Erythroblast (primary cell): Measurements from ENCODE around the gene MPHOSPH9.

Source experiments
- DNase-seq, 2 experiments: peaks; one replicate each; lab custom pipeline; 2025; lab: John Stamatoyannopoulos, UW
- GATA1 ChIP-seq: IDR thresholded peaks from 2 replicates; pipeline ENCODE4 v1.6.1; 2011; ENCODE audit warnings: low read depth, mild to moderate bottlenecking, control low read depth, low read length, moderate library complexity
- POLR2A ChIP-seq: IDR thresholded peaks from 2 replicates; pipeline ENCODE4 v1.6.1; 2011; ENCODE audit warnings: mild to moderate bottlenecking, low read length

Gene MPHOSPH9

DNA sequence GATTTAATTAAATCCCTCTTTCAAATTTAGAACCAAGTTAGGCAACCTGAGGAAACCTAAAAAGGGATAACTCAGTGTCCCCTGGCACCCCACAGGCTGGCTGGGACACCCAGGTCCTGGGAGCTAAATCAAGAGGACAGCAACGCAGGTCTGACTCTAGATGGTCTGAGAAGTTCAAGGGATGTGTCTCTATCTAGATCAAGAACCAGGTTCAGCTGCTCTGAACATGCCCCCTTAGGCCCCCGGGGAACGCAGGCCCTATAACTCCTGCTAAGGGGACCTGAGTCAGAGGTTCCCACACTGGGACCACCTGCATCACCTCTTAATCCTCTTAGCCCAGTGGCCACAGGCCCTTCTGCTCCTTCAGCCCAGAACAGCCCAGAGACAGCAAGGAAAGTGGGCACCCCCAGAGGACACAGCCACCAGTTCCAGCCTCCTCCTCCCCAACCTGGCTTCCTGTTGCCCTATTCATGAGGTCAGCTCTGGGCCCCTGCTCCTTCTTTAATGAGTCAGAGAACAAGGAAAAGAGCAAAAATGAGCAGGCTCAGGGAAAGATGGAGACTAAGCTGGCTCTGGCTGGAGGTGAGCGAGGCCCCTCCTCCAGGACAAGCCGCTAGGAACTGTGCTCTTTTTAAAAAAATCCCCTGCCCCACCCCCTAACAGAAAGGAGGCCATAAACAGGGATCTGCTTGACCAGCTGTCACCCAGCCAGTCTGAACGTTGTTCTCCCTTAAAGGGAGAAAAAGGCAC is 92.8 kb downstream of the MPHOSPH9 start:
- DNase-seq, result no peak
- TF ChIP-seq GATA1 (no peak), POLR2A (no peak)

DNA sequence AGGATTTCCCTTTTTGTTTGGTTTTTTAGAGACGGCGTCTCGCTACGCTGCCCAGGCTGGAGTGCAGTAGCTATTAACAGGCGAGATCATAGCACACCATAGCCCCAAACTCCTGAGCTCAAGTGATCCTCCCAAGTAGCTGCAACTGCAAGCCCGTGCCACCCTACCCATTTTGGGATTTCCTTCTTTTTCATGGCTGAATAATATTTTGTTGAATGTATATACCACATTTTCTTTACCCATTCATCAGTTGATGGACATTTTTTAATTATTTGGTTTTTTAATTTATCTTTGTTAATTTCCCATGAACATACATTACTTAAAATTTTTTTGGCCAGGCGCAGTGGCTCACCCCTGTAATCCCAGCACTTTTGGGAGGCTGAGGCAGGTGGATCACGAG is 97.3 kb downstream of the MPHOSPH9 start:
- TF ChIP-seq GATA1 (no peak), POLR2A (no peak)
- DNase-seq, result no peak

DNA sequence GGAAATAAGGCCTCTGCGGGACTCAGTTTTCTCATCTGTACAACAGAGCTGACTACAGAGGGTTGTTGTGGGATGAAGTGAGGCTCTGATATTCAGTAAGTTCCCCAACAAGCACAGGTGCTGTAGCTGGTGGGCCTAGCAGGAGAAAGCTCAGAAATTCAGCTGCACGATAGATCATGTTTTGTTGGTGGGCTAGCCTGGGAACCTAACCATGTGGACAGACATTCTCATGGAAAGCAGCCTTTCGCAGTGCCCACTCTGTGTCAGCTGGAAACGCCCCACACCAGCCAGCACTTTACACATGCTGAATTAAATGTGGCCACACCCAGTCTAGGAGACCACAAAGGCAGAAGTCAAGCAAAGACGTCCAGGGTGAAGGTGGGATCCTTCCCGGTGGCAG is 98.1 kb downstream of the MPHOSPH9 start:
- TF ChIP-seq GATA1 (no peak), POLR2A (no peak)
- DNase-seq, result no peak

DNA sequence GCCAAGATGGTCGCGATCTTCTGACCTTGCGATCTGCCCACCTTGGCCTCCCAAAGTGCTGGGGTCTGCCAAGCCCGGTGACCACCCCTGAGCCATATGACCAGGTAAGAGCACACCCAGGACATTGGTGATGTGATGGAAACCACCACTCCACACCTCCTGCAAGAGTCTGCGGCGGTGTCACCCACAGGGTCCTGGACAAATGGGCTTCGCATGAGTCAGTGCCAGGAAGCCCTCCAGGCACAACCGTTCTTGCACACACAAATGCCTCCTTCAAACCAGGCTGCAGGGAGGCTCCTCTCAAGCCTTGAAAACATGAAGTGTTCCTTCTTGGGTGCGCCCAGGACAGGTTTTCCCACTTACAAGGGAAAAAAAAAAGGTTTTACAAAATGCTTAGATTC is 98.7 kb downstream of the MPHOSPH9 start:
- no peak for DNase-seq

DNA sequence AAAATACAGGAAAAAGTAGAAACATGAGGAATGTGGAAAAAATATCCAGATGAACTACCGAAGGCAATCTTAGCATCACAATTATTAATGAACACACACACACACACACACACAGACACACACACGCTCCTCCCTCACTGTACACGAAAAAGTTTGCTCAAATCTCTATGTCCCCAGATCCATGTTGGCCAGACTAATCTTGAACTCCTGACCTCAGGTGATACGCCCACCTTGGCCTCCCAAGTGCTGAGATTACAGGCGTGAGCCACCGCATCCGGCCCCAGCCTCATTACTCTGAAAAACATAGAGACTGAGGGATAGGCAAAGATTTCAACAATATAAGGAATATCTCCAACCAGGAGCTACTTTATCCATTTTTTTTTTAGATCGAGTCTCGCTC is 99.2 kb downstream of the MPHOSPH9 start:
- DNase-seq, result no peak
- TF ChIP-seq POLR2A, result no peak
- TF ChIP-seq GATA1, result no peak

More for the DNA sequence above, 98.7 kb downstream of the MPHOSPH9 start:
- no peak for TF ChIP-seq POLR2A
- TF ChIP-seq GATA1, result no peak

DNA sequence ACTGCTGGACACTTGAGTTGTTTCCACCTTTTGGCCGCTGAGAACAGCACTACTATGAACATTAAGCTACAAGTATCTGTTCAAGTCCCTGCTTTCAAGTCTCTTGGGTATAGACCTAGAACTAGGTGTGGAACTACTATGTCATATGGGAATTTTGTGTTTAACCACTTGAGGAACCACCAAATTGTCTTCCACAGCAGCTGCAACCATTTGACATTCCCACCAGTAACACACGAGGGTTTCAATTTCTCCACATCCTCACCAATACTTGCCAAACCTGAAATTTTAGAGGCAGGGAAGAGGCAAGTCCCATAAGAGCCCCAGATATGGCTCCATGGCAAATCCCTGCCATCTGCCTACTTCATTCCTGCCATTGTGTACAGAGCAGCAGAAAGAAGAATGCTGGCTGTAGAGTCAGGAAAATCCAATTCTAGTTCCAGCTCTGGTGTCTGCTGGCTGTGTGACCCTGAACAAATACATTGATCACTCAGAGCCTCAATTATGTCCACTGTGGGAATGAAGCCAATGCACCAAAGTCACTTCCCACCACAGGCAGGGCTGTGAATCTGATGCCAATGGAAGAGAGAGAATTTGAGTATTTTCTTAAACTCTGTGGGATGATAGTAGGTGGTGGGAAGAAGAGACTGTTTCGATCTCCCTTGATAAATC is 99.9 kb downstream of the MPHOSPH9 start:
- TF ChIP-seq GATA1, result no peak
- no peak for TF ChIP-seq POLR2A
- no peak for DNase-seq

DNA sequence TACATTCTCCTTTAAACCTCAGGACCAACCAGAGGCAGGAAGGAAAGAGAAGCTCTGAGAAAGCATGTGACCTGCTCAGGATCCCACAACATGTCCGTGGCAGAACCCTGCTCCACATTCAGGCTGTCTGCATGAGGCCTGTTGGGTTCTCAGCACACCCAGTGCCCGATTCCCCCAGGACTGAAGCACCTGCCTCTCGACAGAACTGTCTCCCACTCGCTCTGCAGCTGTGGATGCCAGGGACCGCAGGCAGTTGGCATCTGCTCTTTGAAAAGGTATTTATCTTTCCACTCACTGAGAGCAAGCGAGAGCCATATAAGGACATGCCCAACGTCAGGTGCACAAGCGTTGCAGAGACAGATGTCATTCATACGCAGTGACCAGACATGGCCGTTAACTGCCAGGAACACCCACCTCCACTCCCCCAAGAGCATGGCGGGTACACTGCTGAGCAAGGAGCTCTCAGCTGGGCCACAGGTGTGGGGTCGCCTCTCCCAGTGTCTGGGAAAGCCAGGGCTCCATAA is 101.0 kb downstream of the MPHOSPH9 start:
- TF ChIP-seq GATA1, result no peak
- no peak for TF ChIP-seq POLR2A
- DNase-seq, result no peak

DNA sequence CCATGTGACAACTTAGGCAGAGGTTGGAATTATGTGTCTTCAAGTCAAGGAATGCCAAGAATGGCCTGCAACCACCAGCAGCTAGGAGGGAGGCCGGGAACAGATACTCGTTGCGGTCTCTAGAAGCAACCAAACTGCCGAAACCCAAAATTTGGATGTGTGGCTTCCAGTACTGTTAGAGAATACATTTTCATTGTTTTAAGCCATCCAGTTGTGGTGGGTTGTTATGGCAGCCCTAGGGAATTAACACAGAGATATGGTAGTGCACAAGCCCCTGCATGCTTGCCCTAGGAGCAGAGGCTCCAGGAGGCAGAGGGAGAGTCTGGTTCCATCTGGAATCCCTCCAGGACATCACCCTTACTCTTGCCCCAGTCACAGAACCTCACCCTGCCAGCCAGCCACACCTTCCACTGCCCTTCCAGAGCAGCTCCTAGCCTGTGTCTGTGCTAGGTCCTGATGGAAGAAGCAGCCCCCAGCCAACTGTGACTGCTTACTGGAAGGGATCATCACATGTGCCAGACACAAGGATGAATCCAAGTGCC is 101.6 kb downstream of the MPHOSPH9 start:
- no peak for TF ChIP-seq POLR2A
- no peak for TF ChIP-seq GATA1
- no peak for DNase-seq

DNA sequence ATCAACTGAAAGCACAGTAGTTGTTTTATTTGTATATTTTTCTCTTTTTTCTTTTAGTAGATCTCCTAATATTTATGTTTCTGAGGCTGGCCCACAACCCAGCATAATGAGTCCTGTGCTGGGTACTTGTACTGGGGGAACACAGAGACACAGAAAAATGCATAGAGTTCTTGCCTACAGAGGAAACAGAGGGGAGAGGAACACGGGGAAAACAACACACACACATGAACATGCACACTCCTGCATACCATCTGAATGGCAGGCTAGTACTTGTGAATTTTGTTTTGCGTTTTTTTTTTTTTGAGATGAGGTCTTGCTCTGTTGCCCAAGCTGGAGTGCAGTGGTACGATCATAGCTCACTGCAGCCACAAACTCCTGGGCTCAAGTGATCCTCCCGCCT is 103.3 kb downstream of the MPHOSPH9 start:
- DNase-seq, result no peak
- TF ChIP-seq POLR2A (no peak), GATA1 (no peak)

DNA sequence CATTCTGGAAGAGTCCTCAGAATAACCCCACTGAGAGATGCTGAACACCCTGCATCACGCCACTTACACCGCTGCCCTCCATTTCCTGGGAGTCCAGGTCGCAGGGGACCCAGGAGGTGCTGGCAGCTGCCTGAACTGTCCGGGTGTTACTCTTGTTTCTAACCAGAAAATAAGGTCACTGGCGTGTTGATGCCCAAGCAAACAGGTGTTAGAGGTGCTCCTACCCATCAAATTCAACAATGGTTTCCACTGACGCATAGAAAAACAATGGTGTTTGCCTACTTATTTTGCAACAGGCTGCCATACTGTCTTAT is 105.8 kb downstream of the MPHOSPH9 start:
- no peak for TF ChIP-seq GATA1
- TF ChIP-seq POLR2A, result no peak
- DNase-seq, result no peak

DNA sequence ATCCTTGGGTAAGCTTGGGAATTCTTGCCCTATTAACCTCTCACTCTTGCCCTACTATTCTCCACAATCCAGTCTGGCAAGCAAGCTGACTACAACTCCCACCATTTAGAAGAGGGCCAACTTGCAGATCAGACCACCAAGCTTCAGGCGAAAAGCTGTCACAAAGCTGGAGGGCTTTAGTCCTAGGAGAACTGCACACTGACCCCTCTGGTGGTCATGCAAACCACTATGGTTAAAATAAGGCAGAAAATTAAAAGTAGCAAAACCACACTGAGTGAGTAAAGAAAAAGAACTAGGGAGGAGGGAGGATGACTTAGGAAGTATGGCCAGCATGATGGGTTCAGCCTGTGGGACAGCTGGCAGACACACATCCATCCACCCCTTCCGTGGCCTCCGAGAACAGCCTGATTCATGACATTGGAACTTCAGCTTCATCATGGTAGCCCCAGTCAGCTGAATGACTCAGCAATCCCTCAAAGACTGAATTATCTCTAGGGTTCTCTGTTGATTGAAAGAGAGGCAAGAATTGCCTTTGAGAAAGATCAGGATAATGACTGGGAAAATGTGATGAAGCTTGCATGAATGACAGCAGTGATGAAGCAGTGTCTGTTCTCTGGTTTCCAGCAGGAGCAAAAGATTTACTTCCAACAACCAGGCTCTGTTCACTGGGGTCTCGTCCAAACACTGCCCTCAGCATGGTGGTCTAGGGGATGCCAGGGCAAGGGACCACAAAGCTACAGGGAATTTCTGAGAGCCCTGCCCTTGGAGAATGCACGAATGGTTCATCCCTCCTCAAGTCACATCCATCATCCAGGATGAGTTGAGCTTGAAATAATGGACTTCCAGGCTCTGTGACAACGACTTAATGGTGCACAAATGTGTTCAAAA is 106.4 kb downstream of the MPHOSPH9 start:
- TF ChIP-seq POLR2A, result no peak
- peak; percentile 70 to 85 for DNase-seq

DNA sequence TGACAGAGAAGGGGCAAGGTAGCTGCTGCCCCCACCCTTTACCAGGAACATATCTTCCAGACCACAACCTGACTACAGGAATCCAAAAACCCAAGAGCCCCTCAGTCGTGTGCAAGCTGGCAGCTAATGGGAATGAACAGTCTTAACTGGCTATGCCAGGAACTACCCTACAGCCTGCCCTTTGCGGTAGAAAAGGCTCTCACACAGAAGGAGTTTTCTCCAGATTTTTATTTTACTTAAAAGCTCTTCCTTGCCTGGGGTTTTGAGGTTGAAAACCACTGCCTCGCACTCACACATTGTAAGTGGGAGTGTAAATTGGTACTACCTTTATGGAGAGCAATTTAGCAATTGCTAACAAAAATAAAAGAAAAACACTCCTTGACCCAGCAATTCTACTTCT is 110.3 kb downstream of the MPHOSPH9 start:
- DNase-seq, result no peak
- TF ChIP-seq GATA1 (no peak), POLR2A (no peak)

DNA sequence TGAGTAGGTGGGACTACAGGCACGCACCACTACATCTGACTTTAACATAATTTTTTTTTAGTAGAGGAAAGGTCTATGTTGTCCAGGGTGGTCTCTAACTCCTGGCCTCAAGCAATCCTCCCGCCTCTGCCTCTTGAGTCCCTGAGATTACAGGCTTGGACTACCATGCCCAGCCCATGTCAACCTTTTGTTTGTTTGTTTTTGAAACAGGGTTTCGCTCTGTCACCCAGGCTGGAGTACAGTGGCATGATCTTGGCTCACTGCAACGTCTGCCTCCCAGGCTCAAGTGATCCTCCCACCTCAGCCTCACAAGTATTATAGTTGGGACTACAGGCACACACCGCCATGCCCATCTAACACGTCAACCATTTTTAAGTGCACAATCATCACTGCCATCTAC is 111.3 kb downstream of the MPHOSPH9 start:
- no peak for DNase-seq

More for the DNA sequence above, 111.3 kb downstream of the MPHOSPH9 start:
- TF ChIP-seq GATA1 (no peak), POLR2A (no peak)
